Activated B cell treated with CpG ODN at 0.5 μM for 24 hours (primary cell): Measurements from ENCODE around the gene CNN2. TPM values are rescaled to one million over a fixed set of nuclear protein-coding genes. Genes with fewer than 3 reads are reported as not detected.

ENCODE experiments used
- ATAC-seq: fragments of 200-7000 bp; cut with Tn5 transposase; one replicate; pipeline ENCODE4 v1.10.0; 2021; ENCODE audit warnings: low read depth, mild to moderate bottlenecking, moderate library complexity
- CTCF ChIA-PET: fragments of 350-600 bp; sonication (Branson Sonifier 250); formaldehyde crosslinking; loops from one replicate; lab custom pipeline; 2021; ENCODE audit warnings: antibody characterized with exemption; lab: Charles Lee
- POLR2A ChIA-PET: fragments of 350-600 bp; sonication (Branson Sonifier 250); formaldehyde crosslinking; loops from one replicate; lab custom pipeline; 2021; ENCODE audit warnings: antibody characterized with exemption; lab: Charles Lee
- DNase-seq: peaks from one replicate; pipeline ENCODE4 v3.0.0; 2022
- H3K27ac Mint-ChIP-seq: one replicate; pipeline ENCODE4 v1.8.0; 2020; ENCODE audit warnings: mixed read lengths
- H3K27me3 Mint-ChIP-seq: one replicate; pipeline ENCODE4 v1.8.0; 2021; ENCODE audit warnings: mixed read lengths
- H3K36me3 Mint-ChIP-seq: one replicate; pipeline ENCODE4 v1.8.0; 2021; ENCODE audit warnings: low read depth, mixed read lengths
- H3K4me1 Mint-ChIP-seq: one replicate; pipeline ENCODE4 v1.8.0; 2021; ENCODE audit warnings: mixed read lengths
- H3K4me3 Mint-ChIP-seq: one replicate; pipeline ENCODE4 v1.8.0; 2020; ENCODE audit warnings: mild to moderate bottlenecking, mixed read lengths
- H3K9me3 Mint-ChIP-seq: one replicate; pipeline ENCODE4 v1.8.0; 2020; ENCODE audit warnings: mixed read lengths
- intact Hi-C: fragments of 100-400 bp; cut with micrococcal nuclease; formaldehyde crosslinking; loops from one replicate; pipeline ENCODE4 v1.15.1; 2024
- total RNA-seq: library from RNA; stranded (reverse); gene quantifications from 2 replicates; pipeline ENCODE4 v1.2.3, GENCODE V29; 2022
- TF ChIP-seq, protein P1 (sequence below): fragments of 200-600 bp; IDR thresholded peaks from one replicate; pipeline ENCODE4 v1.8.0; 2022; ENCODE audit warnings: antibody characterized with exemption, mild to moderate bottlenecking

CNN2 gene
- total RNA-seq, 1 donor from 2014 or later = 352 TPM

DNA sequence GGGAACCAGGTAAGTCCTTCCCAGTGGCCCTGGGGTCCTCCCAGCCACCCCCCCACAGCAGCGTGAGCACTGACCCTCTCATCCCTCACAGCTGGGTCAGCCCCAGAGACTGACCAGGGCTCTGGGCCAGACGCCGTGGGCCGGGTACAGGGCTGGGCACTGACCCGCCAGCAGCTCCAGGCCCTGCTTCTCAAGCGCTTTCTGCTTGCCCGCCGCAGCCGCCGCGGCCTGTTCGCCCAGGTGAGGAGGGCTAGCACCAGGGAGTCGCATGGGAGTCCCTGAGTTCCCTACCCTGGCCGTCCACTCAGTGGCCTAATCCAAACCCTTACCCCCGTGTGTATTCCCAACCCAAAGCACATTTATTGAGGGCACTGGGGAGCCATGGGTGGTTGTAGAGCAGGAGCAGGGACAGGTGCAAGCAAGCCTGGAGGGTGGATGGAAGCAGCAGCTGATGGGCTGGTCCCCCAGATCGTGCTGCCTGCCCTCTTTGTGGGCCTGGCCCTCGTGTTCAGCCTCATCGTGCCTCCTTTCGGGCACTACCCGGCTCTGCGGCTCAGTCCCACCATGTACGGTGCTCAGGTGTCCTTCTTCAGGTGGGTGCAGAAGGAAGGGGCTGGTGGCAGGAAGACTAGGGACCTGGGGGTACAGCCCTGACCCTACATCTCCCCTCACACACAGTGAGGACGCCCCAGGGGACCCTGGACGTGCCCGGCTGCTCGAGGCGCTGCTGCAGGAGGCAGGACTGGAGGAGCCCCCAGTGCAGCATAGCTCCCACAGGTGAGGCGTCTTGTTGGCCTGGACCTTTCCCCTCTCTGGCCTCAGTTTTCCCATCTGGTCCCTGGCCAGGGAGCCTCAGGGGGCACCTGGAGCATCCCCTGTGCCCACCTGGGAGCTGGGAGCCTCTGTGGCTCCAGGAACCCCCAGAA lies 28.0 kb downstream of the CNN2 start:
- Mint-ChIP-seq H3K4me3 (no peak overlapping the region), H3K4me1 (peaks cover 28% of the 10 kb centered on the region), H3K36me3 (peaks cover 56% of the 10 kb centered on the region), H3K9me3 (peaks cover 6% of the 10 kb centered on the region), H3K27ac (no peak overlapping the region), H3K27me3 (no peaks in the 10 kb centered on the region)
- CTCF ChIA-PET = no interaction called here
- no peak for DNase-seq
- no peak for ATAC-seq
- POLR2A ChIA-PET = interaction anchor here (0.6 to 1.4 kb wide), 4 partner anchors 14 to 178 kb away, joined by 3 to 4 read pairs (median 4); partner anchors contain the start of gene ABCA7
- TF ChIP-seq, protein P1, sequence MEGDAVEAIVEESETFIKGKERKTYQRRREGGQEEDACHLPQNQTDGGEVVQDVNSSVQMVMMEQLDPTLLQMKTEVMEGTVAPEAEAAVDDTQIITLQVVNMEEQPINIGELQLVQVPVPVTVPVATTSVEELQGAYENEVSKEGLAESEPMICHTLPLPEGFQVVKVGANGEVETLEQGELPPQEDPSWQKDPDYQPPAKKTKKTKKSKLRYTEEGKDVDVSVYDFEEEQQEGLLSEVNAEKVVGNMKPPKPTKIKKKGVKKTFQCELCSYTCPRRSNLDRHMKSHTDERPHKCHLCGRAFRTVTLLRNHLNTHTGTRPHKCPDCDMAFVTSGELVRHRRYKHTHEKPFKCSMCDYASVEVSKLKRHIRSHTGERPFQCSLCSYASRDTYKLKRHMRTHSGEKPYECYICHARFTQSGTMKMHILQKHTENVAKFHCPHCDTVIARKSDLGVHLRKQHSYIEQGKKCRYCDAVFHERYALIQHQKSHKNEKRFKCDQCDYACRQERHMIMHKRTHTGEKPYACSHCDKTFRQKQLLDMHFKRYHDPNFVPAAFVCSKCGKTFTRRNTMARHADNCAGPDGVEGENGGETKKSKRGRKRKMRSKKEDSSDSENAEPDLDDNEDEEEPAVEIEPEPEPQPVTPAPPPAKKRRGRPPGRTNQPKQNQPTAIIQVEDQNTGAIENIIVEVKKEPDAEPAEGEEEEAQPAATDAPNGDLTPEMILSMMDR = no peak
- intact Hi-C loops = no loop called here

DNA sequence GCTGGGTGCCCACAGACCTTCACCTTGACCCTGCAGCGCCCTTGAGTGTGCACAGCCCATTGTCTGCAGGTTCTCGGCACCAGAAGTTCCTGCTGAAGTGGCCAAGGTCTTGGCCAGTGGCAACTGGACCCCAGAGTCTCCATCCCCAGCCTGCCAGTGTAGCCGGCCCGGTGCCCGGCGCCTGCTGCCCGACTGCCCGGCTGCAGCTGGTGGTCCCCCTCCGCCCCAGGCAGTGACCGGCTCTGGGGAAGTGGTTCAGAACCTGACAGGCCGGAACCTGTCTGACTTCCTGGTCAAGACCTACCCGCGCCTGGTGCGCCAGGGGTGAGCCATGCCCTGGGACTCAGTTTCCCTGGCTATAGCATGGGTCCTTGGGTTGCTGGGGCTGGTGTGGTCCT lies 28.6 kb downstream of the CNN2 start:
- peaks cover 28% of the 10 kb centered on the region for H3K4me1 Mint-ChIP-seq
- TF ChIP-seq, protein P1 = no peak
- no peak for ATAC-seq
- CTCF ChIA-PET = no interaction called here
- no peak overlapping the region for H3K4me3 Mint-ChIP-seq
- no peak overlapping the region for H3K27ac Mint-ChIP-seq
- no peaks in the 10 kb centered on the region for H3K27me3 Mint-ChIP-seq
- intact Hi-C loops = no loop called here
- POLR2A ChIA-PET = interaction anchor here (1.3 to 3.6 kb wide), 3 partner anchors 12 to 15 kb away, joined by 4 to 25 read pairs (median 4); partner anchors contain the start of genes ABCA7 and ARHGAP45
- DNase-seq = no peak
- peaks cover 60% of the 10 kb centered on the region for H3K36me3 Mint-ChIP-seq
- peaks cover 6% of the 10 kb centered on the region for H3K9me3 Mint-ChIP-seq

DNA sequence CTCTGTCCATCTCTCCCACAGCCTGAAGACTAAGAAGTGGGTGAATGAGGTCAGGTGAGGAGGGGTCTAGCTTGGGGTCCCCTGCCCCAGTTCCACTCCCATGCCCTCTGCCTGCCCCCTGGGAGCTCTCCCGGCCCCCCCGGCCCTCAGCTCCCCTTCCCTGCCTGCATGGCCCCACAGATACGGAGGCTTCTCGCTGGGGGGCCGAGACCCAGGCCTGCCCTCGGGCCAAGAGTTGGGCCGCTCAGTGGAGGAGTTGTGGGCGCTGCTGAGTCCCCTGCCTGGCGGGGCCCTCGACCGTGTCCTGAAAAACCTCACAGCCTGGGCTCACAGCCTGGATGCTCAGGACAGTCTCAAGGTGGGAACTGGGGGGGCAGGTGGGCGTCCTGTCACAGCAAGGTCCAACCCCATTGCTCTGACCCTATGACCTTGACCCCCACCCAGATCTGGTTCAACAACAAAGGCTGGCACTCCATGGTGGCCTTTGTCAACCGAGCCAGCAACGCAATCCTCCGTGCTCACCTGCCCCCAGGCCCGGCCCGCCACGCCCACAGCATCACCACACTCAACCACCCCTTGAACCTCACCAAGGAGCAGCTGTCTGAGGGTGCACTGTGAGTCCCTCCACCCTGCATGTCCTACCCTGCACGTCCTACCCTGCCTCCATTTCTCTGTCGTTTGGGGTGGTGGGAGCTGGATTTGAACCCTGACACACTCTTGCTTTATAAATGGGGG lies 29.6 kb downstream of the CNN2 start:
- peaks cover 6% of the 10 kb centered on the region for H3K9me3 Mint-ChIP-seq
- ChIA-PET POLR2A (interaction anchor here (1.3 to 3.6 kb wide), 3 partner anchors 11 to 19 kb away, joined by 4 to 25 read pairs (median 12); partner anchors contain the start of gene ARHGAP45), CTCF (interaction anchor here (2.6 kb wide), 1 partner anchor 33 kb away, joined by 13 read pairs; no protein-coding TSS in a partner anchor)
- ATAC-seq = no peak
- no peak for DNase-seq
- no peak overlapping the region for H3K4me3 Mint-ChIP-seq
- no peaks in the 10 kb centered on the region for H3K27me3 Mint-ChIP-seq
- no peak overlapping the region for H3K27ac Mint-ChIP-seq
- H3K4me1 Mint-ChIP-seq = peaks cover 26% of the 10 kb centered on the region
- peaks cover 56% of the 10 kb centered on the region for H3K36me3 Mint-ChIP-seq
- intact Hi-C loops = loop anchor here (2.0 kb wide), 2 partner anchors 15 to 31 kb away; partner anchors contain the start of gene ABCA7
- TF ChIP-seq, protein P1 = no peak

DNA sequence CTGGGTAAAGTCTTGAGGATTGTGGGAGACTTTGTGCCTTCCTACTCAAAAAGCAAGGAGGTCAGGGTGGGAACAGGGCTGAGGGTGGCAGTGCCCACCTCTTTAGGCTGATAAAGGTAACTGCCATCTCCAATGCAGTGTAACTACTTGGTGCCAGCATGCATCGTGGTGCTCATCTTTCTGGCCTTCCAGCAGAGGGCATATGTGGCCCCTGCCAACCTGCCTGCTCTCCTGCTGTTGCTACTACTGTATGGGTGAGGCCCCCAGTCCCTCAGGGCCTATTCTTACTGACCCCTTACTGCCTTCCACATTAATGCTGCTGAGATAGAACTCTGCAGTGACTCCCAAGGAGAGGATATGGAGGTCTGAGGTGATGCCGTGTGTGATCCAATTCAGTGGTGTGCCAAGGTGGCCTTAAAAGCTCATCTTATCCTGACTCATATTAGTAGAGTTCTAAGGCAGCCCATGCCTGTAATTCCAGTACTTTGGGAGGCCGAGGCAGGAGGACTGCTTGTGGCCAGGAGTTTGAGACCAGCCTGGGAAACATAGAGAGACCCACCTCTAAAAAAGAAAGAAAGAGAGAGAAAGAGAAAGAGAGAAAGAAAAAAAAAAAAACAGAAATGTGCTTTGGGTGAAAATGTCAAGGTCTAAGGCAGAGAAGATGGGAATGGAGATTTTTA lies 30.9 kb downstream of the CNN2 start:
- DNase-seq (no peak), ATAC-seq (peak; percentile 70)
- Mint-ChIP-seq H3K36me3 (peaks cover 52% of the 10 kb centered on the region), H3K27me3 (no peaks in the 10 kb centered on the region), H3K27ac (peak overlapping the region; percentile 83), H3K4me3 (no peak overlapping the region), H3K4me1 (peaks cover 23% of the 10 kb centered on the region), H3K9me3 (peaks cover 6% of the 10 kb centered on the region)
- TF ChIP-seq, protein P1 = no peak
- intact Hi-C loops = loop anchor here (2.0 kb wide), 2 partner anchors 17 to 29 kb away; partner anchors contain the start of gene ABCA7
- CTCF ChIA-PET = interaction anchor here (0.6 to 2.6 kb wide), 6 partner anchors 9 to 56 kb away, joined by 3 to 13 read pairs (median 4); partner anchors contain the start of genes ARHGAP45 and GPX4
- POLR2A ChIA-PET = interaction anchor here (0.5 to 3.6 kb wide), 11 partner anchors 10 to 212 kb away, joined by 3 to 25 read pairs (median 5); partner anchors contain the start of genes ABCA7, ARHGAP45 and CIRBP
